ENCODE measurements around the gene ZBTB44.

DNA sequence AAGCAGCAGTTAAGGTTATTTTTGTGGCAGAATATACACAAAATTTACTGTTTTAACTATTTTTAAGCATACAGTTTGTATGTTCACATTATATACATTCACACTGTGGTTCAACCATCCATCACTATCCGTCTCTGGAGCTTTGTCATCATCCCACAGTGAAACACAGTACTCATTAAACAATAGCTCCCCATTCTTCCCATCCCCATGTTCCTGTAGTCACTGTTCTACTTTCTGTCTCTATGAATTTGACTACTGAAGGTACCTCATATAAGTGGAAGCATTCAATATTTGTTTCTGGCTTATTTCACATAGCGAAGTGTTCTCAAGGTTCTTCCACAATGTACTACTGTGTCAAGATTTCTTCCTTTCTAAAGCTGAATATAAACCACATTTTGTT is 32.6 kb downstream of the ZBTB44 start:
- TF ChIP-seq CTCF (IDR thresholded peaks at IDR 0.05) = no peak
- no peak for TF ChIP-seq POLR2A (IDR thresholded peaks at IDR 0.05)
